ENCODE results near the gene ODAD3.
"Not testable (repeated sequence)": the region's sequence is repeated elsewhere in the genome, so short reads cannot be mapped to it uniquely, and the experiment has no call there.

ODAD3 gene

GRCh38 chr19:11435057-11435832, at the start of gene ODAD3, which contains the start of gene PRKCSH:
Gene ODAD3, minus strand, starts transcription at chr19:11435121. Its CDS starts 105 bp downstream, at chr19:11435016.
Gene PRKCSH, plus strand, starts transcription at chr19:11435635. Its CDS starts 483 bp downstream, at chr19:11436118.
- peak; percentile 99 to 100 (median 100) for DNase-seq
- intact Hi-C loops (cut with DNase I) = loop anchor here (2.0 kb wide), 1 partner anchor 48 kb away; no protein-coding TSS in a partner anchor

- DNase-seq = peak in 1 of 10 donors; percentile 83
- intact Hi-C loops (cut with DNase I) = loop anchor here (2.0 to 5.0 kb wide), 4 partner anchors 37 to 191 kb away; partner anchors contain the start of genes ODAD3 and PRKCSH
Observed at GRCh38 chr19:11483366-11484111, 48.6 kb upstream of the ODAD3 start.

GRCh38 chr19:11482384-11483050, 47.6 kb upstream of the ODAD3 start:
- intact Hi-C loops (cut with DNase I) = loop anchor here (2.0 to 5.0 kb wide), 4 partner anchors 36 to 190 kb away; partner anchors contain the start of genes ODAD3 and PRKCSH
- peak; percentile 80 to 98 (median 89) for DNase-seq

DNA sequence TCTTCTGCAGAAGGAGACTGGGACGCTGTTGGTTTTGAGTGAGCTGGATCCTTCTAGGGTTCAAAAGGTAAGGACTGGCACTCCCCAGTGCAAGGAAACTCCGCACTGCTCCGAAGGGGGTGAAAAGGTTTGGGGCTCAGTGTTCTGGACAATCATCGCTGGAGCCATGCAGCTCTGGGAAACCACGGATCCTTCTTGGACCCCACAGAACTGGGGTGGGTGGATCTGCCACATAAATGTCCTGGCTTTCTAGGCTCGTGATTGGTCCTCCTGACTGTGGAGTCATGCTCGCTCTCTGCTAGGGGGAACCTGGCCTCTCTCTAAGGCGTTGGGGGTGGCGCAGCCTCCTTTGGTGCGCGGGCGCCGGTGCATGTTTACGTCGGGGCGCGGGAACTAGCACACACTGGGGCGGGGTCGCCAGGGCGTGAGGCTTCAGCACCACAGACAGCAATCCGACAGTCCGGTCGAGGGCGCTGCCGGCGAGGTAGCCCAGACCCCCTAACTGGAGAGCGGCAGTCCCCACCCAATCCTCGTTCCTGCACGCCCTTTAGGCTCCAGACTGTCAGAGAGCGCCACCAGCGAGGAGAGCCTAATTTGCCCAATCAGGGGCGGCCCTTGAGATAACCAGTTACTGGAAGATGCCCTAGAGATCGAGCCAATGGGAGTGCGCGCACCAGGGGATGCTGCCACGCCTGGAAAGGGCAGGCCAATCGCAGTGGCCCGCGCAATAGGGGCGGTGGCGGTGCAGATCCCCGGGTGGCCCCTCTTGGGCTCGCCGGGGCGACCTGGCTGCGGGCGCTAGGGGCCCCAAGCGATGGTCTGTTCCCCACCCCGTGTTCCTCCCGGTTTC, 46.8 kb upstream of the ODAD3 start:
- intact Hi-C loops (cut with DNase I) = loop anchor here (2.0 to 5.0 kb wide), 4 partner anchors 35 to 189 kb away; partner anchors contain the start of genes ODAD3 and PRKCSH
- DNase-seq = peak; percentile 92 to 100 (median 97)

- peak; percentile 70 to 97 (median 80) for DNase-seq
- intact Hi-C loops (cut with DNase I) = loop anchor here (5.0 kb wide), 1 partner anchor 189 kb away; no protein-coding TSS in a partner anchor
Observed at GRCh38 chr19:11480715-11481533, 46.0 kb upstream of the ODAD3 start, which contains the start of gene ELAVL3. Gene ELAVL3, minus strand, starts transcription at chr19:11481046. Its CDS starts 438 bp downstream, at chr19:11480608.

DNA sequence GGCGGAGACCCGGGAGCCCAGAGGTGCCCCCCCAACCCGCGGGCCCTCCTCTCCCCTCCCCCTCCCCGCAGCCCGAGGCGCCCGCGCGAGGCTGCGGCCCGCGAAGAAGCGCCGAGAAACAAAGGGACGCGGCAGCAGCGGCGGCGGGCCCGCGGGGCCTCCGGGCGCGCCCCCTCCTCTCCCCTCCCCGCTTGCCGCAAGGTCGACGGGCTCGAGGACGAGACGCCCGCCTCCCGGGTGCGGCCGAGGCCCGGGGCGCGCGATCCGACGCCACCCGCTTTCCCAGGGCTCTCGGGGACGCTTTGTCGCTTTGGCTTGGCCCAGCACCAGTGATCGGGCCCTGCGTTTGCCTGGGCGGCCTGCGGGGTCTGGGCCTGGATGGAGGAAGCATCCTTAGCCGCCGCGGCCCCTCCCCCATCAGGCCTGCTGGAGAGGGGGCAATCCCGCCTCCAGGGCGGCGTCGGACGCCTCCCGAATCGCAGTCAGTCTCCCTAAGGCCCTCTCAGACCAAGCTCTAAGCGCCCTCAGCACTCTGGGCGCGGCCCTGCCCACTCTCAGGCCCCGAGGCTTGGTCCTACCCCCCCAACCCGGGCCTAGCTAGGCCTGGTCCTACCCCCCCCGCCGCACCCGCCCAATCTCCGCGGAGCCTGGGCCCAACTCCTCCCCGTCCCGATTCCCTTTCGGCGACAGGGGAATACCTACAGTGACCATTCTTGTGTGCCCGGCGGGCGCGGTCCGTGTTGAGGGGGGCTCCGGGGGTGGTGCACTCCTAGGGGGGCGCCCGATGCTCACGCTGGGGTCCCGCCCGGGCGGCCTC, 45.2 kb upstream of the ODAD3 start:
- intact Hi-C loops (cut with DNase I) = loop anchor here (5.0 kb wide), 1 partner anchor 188 kb away; no protein-coding TSS in a partner anchor
- DNase-seq = peak in 4 of 10 donors; percentile 45 to 90 (median 65)

DNA sequence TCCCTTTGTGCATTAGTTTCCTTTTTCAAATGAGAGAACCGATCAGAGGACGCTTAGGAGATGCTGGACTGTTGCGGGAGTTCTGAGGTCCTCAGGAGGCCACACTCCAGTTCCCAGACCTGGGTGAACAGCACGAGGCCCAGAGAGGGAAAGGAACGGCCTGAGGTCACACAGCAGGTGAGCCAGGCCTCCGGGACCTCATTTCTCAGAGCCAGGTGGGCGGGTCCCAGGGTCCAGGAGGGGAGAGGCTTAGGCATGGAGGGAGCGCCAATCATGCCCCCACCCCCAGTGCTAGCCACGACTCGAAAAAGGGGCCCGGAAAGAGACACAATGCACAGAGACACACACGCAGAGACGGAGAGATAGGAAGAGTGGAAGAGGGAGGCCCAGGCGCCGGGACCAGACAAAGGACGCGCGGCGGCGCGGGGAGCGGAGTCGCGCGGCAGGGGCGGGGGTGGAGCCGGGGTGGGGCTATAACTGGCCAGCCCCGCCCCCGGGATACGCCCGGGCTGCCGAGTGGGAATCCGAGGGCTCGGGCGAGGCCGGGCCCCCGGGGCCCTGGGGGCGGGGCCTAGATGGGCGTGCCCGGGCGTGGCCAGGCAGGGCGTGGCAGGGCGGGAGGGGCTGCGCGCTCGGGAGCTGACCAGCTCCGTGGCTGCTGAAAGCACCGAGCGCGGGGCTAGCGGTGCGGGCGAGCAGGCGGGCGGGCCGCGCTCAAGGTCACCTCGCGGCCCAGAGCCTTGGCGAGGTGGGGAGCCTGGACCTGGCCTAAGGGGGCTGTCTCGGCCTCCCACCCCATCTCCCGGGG, 44.4 kb upstream of the ODAD3 start:
- DNase-seq = peak; percentile 68 to 98 (median 80)
- intact Hi-C loops (cut with DNase I) = no loop called here

DNA sequence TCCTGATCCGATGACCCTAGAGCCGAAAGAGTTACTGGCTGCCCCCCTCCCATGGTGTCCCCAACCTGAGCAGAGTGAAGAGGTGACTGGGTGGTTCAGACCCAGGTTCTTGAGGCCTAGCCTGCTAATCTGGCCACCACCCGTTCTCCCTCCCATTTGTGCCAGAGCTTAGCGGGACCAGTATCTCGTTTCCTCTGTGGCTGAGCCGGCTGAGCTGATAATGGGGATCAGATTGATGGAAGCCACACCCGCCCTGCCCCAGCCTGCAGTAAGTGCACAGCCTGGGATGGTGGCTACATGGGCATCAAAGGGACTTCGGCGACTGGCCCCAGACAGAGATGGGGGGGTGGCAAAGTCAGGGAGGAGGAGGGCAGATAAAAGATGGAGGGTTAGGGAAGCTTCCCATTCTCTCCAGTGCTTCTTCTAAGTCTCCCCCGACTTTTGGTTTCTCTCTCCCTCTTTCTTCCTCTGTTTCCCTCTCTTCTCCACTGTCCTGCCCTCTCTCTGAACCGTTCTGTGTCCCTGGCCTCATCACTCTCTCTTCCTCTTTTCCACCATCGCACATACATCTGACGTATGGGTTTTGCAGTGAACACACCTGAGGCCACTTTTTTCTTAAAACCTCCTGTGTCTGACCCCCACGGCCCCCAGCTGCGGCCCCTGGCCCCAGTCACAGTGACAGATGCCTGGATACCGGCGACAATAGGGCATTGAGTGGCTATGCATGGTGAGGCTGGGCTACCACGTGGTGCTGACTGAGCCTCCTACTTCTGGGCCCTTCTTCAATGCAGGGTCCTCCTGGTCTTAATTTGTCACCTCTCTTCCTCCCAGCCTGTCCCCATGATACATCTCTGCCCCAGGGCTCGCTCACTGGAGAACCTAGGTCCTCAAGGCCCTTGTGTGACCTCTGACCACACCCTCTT, 43.5 kb upstream of the ODAD3 start:
- intact Hi-C loops (cut with DNase I) = no loop called here
- DNase-seq = peak in 3 of 10 donors; percentile 50 to 90 (median 61)

- no peak for DNase-seq
- intact Hi-C loops (cut with DNase I) = no loop called here
Observed at GRCh38 chr19:11475861-11476260, 40.9 kb upstream of the ODAD3 start.

DNA sequence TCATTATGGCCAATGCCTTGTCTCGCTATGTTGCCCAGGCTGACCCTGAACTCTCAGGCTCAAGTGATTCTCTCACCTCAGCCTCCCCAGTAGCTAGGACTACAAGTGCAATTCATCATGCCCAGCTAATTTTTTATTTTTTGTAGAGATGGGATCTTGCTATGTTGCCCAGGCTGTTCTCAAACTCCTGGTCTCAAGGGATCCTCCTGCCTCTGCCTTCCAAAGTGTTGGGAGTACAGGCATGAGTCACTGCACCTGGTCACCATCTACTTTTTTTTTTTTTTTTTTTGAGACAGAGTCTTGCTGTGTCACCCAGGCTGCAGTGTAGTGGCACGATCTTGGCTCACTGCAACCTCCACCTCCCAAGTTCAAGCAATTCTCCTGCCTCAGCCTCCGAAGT, 40.4 kb upstream of the ODAD3 start:
- intact Hi-C loops (cut with DNase I); DNase-seq: not testable (repeated sequence)

DNA sequence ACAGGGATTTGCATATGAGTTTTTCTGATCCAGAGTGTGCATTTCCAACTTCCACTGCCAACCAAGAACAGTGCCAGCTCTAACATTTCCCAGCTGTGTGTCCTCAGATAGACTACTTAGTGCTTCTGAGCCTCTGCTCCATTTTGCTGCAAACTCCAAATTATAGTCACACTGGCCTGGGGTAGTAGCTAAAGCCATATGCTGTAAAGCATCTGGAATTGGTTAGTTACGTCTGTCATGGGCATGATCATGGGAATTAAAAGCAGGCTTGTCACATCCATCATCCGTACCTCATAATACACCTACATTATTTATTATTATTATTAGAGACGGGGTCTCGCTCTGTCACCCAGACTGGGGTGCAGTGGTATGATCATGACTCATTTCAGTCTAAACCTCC, 38.8 kb upstream of the ODAD3 start:
- no peak for DNase-seq
- intact Hi-C loops (cut with DNase I) = no loop called here

- intact Hi-C loops (cut with DNase I); DNase-seq: not testable (repeated sequence)
Observed at GRCh38 chr19:11468266-11468845, 33.4 kb upstream of the ODAD3 start.

DNA sequence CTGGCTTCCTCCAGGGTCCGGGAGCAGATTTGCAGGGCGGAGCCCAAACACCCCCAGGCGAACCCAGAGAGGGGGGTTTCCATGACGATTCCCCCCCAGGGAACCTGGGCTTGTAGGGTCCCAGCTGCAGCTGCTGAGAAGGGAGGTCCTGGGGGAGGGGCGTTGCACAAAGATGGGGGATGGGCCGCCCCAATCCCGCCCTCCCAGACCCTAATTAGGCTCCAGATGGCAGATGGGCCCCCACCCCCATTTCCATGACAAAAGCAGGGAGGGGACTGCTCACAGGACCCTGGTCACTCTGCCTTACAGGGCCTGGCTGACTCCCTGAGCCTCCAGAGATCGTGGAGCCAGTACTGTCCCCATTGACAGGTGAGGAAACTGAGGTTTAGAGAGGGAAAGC, 30.7 kb upstream of the ODAD3 start:
- intact Hi-C loops (cut with DNase I) = no loop called here
- DNase-seq = no peak

DNA sequence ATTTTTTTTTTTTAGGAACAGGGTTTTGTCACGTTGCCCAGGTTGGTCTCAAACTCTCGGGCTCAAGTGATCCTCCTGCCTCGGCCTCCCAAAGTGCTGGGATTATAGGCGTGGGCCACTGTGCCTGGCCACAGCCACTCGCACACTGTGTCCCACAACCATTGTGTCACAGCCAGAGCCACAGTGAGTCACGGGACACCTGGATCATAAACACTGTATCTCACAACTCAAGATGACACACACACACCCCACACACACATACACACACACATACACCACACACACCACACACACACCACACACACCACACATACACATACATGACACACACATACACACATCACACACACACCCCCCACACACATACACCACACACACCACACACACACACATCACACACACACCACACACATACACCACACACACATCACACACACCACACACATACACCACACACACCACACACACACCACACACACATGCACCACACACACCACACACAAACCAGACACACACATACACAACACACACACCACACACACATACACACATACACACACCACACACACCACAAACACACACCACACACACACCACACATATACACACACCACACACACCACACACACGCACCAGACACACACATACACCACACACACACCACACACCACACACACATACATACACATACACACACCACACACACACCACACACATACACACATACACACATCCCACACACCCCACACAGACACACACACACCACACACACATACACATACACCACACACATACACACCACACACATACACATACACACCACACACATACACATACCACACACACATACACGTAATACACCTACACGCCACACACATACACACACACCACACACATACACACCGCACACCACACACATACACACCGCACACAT, 29.7 kb upstream of the ODAD3 start:
- DNase-seq = no peak
- intact Hi-C loops (cut with DNase I) = no loop called here

Data from posterior cingulate gyrus (tissue), 11 donors.